ENCODE measurements around the gene ANLN. TPM values are rescaled to one million over a fixed set of nuclear protein-coding genes. Genes with fewer than 3 reads are reported as not detected.

ANLN gene
- polyA plus RNA-seq, 3 donors = 20.6 to 34.8 (median 30.3) TPM

DNA sequence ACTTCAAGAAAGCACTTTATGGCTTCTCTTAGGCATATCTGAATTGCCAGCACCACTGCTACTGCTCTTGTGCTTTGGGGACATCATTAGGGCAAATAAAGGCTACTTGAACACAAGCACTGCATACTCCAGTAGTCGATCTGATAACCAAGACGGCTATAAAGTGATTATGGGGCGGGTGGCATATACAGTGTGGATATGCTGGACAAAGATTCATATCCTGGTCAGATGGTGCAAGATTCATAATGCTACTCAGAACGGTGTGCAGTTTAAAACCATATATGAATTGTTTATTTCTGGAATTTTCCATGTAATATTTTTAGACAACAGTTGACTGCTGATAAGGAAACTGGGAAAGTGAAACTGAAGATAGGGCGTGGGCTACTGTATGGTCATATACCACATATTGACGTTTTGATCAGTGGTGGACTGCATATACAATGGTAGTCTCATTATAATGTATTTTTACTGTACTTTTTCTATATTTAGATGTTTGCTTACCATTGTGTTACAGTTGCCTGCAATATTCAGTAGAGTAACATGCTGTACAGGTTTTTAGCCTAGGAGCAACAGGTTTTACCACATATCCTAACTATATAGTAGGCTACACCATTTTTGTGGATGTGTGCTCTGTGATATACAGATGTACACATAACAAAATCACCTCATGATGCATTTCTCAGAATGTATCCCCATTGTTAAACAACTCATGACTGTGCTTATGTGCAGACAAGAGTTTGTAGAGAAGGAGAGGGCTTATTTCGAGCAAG is 15.2 kb downstream of the ANLN start:
- DNase-seq (ENCODE audit: extremely low read depth in 1 of 11, low read depth in 9 of 11, low spot score in 4 of 11) = no peak

- no peak for DNase-seq (ENCODE audit: extremely low read depth in 1 of 11, low read depth in 9 of 11, low spot score in 4 of 11)
Measured at GRCh38 chr7:36405409-36405803, 15.7 kb downstream of the ANLN start.

DNA sequence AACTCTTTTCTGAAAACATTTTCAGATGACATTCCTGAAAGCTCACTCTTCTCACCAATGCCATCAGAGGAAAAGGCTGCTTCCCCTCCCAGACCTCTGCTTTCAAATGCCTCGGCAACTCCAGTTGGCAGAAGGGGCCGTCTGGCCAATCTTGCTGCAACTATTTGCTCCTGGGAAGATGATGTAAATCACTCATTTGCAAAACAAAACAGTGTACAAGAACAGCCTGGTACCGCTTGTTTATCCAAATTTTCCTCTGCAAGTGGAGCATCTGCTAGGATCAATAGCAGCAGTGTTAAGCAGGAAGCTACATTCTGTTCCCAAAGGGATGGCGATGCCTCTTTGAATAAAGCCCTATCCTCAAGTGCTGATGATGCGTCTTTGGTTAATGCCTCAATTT is 16.5 kb downstream of the ANLN start:
- no peak for DNase-seq (ENCODE audit: extremely low read depth in 1 of 11, low read depth in 9 of 11, low spot score in 4 of 11)

- DNase-seq (ENCODE audit: extremely low read depth in 1 of 11, low read depth in 9 of 11, low spot score in 4 of 11) = no peak
Measured at GRCh38 chr7:36407636-36408550, 18.2 kb downstream of the ANLN start.

GRCh38 chr7:36408589-36408988 is 18.9 kb downstream of the ANLN start:
- no peak for DNase-seq (ENCODE audit: extremely low read depth in 1 of 11, low read depth in 9 of 11, low spot score in 4 of 11)

GRCh38 chr7:36409180-36409579 is 19.5 kb downstream of the ANLN start:
- DNase-seq (ENCODE audit: extremely low read depth in 1 of 11, low read depth in 9 of 11, low spot score in 4 of 11) = no peak

DNA sequence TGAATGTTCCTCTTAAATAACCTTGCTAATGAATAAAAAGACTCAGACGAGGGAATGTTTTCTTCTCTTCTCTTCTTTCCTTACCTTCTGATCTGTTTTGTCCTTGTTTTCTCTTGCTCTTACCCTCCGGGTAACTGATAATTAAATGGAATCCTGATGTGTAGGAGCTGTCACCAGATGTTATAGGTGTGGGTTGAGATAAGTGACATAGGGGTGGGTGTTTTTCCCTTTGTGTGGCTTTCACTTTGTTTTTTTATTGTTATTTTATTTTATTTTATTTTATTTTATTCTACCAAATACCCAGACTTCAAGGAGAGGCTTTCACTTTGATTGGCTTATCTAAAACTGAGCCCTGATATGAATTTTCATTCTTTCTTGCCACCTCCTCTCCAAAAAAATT is 25.5 kb downstream of the ANLN start:
- no peak for DNase-seq (ENCODE audit: extremely low read depth in 1 of 11, low read depth in 9 of 11, low spot score in 4 of 11)

GRCh38 chr7:36416251-36416650 is 26.6 kb downstream of the ANLN start:
- DNase-seq (ENCODE audit: extremely low read depth in 1 of 11, low read depth in 9 of 11, low spot score in 4 of 11) = no peak

DNA sequence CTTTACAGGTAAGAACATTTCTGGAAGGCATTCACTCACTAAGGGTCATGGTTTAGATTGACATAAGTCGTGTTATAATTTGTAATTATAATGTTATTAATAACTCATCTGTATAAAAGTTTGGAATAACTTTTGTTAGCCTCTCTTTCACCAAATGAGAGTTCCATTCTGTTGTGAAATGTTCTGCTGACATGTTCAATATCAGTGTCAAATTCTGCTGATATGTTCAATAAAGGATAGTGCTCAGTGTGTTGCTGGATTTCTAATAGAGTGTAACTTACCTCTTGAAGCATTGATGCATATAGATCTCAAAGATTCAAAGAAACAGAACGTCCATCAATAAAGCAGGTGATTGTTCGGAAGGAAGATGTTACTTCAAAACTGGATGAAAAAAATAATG is 30.6 kb downstream of the ANLN start:
- DNase-seq (ENCODE audit: extremely low read depth in 1 of 11, low read depth in 9 of 11, low spot score in 4 of 11) = no peak

DNA sequence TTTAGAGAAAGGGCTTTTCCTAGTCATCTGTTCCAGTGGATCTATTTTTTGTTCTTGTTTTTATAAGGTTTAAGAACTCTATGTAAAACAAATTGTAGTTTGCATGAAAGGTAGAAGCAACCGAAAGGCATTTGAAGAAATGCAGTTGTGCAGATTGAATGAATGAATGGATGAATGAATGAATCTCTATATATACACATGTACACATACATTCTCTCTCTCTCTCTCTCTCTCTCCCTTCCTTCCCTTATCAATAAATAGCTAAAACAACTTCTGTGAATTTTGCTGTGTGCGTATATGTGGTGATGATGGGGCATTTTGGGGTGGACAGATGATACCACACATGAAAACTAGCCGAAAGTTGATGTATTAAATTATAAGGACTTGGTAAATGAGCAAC is 32.4 kb downstream of the ANLN start:
- DNase-seq (ENCODE audit: extremely low read depth in 1 of 11, low read depth in 9 of 11, low spot score in 4 of 11) = no peak

DNA sequence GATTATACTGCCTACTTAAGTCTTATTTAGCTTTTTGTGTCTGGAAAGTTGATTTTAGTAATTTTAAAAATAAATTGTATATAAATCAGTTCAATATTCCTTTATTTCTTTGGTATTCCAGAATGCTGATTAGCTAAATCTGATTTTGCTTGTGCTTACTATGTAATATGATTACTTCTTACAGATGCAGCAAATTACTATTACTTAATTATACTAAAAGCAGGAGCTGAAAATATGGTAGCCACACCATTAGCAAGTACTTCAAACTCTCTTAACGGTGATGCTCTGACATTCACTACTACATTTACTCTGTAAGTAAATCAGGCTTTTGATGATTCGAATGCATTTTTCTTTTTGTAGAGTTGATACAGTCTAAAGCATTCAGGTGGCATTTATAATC is 34.0 kb downstream of the ANLN start:
- DNase-seq (ENCODE audit: extremely low read depth in 1 of 11, low read depth in 9 of 11, low spot score in 4 of 11) = no peak

GRCh38 chr7:36430186-36430585 is 40.5 kb downstream of the ANLN start:
- DNase-seq (ENCODE audit: extremely low read depth in 1 of 11, low read depth in 9 of 11, low spot score in 4 of 11) = no peak

GRCh38 chr7:36430881-36431280 is 41.2 kb downstream of the ANLN start:
- no peak for DNase-seq (ENCODE audit: extremely low read depth in 1 of 11, low read depth in 9 of 11, low spot score in 4 of 11)

- DNase-seq (ENCODE audit: extremely low read depth in 1 of 11, low read depth in 9 of 11, low spot score in 4 of 11) = no peak
Measured at GRCh38 chr7:36438211-36438610, 48.5 kb downstream of the ANLN start.

DNA sequence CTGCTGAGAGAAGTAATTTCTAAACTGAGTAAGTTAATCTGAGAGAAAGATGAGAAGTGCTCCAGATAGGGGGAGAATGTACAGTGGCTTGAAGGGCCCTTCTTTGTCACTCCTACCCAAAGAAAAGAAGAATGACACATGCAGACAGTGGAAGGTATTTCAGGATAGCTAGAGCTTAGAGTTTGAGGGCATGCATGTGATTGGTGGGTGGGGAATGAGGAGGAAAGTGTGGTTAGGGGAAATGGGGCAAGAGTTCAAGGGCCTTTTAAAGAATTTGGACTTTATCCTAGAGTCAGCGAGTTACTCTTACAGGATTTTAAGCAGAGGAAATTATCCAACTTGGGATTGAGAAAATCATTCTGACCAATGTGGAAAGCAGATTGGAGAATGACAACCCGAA is 50.0 kb downstream of the ANLN start:
- DNase-seq (ENCODE audit: extremely low read depth in 1 of 11, low read depth in 9 of 11, low spot score in 4 of 11) = no peak

DNA sequence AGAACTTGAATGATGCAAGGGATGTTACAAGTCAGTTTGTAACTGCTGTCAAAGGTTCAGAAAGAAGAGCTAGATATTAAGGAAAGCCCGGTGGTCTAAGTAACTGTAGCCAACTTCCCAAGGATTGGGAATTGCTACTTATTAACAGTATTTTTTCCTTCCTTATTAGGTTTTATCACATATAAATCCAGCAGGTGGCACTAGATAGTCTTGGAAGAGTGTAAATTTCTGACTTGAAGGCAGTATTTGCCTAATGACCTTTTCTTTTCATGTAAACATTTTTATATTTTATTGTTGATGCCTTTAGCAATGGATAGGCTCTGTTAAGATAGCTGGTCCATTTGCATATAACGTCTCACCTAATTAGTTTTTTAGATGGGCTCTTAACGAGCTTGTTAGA is 51.2 kb downstream of the ANLN start:
- DNase-seq (ENCODE audit: extremely low read depth in 1 of 11, low read depth in 9 of 11, low spot score in 4 of 11) = peak in 3 of 11 donors; percentile 12 to 37 (median 22)

GRCh38 chr7:36441344-36442022 is 51.8 kb downstream of the ANLN start:
- no peak for DNase-seq (ENCODE audit: extremely low read depth in 1 of 11, low read depth in 9 of 11, low spot score in 4 of 11)

GRCh38 chr7:36448781-36449379 is 59.2 kb downstream of the ANLN start:
- DNase-seq (ENCODE audit: extremely low read depth in 1 of 11, low read depth in 9 of 11, low spot score in 4 of 11) = no peak

GRCh38 chr7:36449685-36450084 is 60.0 kb downstream of the ANLN start:
- DNase-seq (ENCODE audit: extremely low read depth in 1 of 11, low read depth in 9 of 11, low spot score in 4 of 11) = no peak

Data from renal cortex interstitium (tissue), 11 donors.